Mammary epithelial cell (primary cell): ENCODE data around the gene MRPL41.

ENCODE experiments used
- CTCF ChIP-seq, 2 donors: IDR thresholded peaks in 1 of 2; conservative IDR thresholded peaks in 1 of 2; 2 replicates each; pipeline ENCODE4 v1.5.1; 2011 to 2012; ENCODE audit warnings: inconsistent platforms in 2 of 2, low read length in 2 of 2, mild to moderate bottlenecking in 2 of 2, control low read depth in 1 of 2, low read depth in 1 of 2; ENCODE audit not compliant: insufficient read depth in 1 of 2; ENCODE audit errors: extremely low read depth in 1 of 2
- EZH2 ChIP-seq: IDR thresholded peaks from 2 replicates; pipeline ENCODE4 v1.6.1; 2012; ENCODE audit warnings: low read length, inconsistent platforms, borderline replicate concordance

GRCh38 chr9:137554349-137554748 is 2.7 kb downstream of the MRPL41 start:
- TF ChIP-seq CTCF (conservative IDR thresholded peaks at IDR 0.05 in 1 of 2, IDR thresholded peaks at IDR 0.05 in 1 of 2; ENCODE audit: extremely low read depth in 1 of 2, insufficient read depth in 1 of 2, low read depth in 1 of 2, low read length in 2 of 2), result no peak
- no peak for TF ChIP-seq EZH2
